GM23338 (cell line): ENCODE results near the gene ADSS1.

ENCODE experiments used
- EZH2 ChIP-seq: fragments of 200-600 bp; sonication (generic); IDR thresholded peaks from one replicate; pipeline ENCODE4 v1.8.0; 2017; ENCODE audit warnings: antibody characterized with exemption, mild to moderate bottlenecking, low read depth; ENCODE audit not compliant: unreplicated experiment
- POLR2AphosphoS5 ChIP-seq: IDR thresholded peaks from 2 replicates; pipeline ENCODE4 v1.6.1; 2016; ENCODE audit warnings: antibody characterized with exemption, low read depth

- no peak for TF ChIP-seq EZH2
- no peak for TF ChIP-seq POLR2AphosphoS5
Measured at GRCh38 chr14:104776961-104777807, 53.2 kb downstream of the ADSS1 start.
